Jurkat, Clone E6-1 (cell line): ENCODE data around the gene B4GALT4.
A peak's percentile ranks its signal among the peaks of the same experiment; 100 is the strongest.
"Not testable (repeated sequence)": the region's sequence is repeated elsewhere in the genome, so short reads cannot be mapped to it uniquely, and the experiment has no call there.

Source experiments
- DNase-seq: peaks from one replicate; pipeline ENCODE4 v3.0.0-alpha.2; 2011; ENCODE audit warnings: low read depth, low spot score
- H3K4me3 ChIP-seq: 2 replicates; pipeline ENCODE4 v1.5.1; 2011; ENCODE audit warnings: mild to moderate bottlenecking, low read length, control low read depth, moderate library complexity

The B4GALT4 gene

DNA sequence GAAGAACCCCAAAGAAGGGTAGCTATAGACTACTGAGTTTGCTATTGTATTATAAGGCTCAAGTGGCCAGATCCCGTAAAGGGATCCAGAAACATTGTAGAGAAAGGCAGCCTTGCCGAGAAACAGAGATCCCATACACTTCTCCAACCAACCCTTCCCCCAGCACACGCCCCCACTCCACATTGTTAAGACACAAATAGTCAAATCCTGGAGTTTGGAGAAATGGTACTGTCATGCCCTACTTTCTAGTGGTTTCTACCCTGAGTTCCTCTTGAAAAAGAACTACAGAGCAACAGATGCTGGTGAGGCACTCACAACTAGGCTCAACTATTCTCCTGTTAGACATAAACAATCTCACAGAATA is 33.2 kb downstream of the B4GALT4 start:
- no peak for DNase-seq
- no peak overlapping the region for H3K4me3 ChIP-seq

DNA sequence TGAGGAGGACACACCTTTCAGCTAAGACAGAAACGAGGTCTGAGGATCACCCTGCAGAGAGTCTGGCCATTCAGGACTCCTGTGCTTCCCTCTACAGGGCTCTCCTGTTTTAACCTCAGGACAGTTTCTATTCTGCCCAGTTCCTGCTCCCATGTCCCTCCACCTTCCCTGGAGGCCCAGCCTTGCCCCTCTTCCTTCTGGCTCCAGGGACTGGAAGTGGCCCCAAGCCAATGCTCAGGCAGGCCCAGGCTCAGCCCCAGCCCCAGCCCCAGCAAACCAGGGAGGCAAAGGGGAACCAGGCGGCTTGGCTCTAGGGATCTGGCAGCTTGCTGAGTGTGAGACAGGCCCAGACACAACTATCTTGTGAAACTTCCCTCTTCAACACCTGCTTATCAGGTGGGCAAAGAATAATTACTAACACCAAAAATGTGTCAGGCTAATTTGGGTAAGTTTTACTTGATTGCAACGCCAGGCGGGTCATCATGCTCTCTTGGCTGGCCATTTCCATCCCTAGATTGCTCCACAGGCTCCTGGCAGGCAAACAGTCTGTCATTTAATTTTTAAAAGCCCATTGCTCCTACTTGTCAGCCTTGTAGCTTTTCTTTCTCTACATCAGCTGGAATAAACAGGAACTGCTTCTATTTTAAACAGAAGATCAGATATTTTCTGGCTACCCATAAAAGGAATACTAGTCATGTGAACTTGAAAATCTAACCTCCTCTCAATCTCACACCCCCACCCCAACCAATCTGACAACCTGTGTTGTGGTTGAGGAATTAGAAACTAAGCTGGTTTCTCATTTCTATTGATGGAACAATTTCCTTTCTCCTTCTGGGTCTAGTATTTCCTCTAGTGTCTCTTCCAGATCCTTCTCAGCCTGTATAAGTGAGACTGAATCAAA is 33.8 kb downstream of the B4GALT4 start:
- H3K4me3 ChIP-seq, result no peak overlapping the region
- DNase-seq, result peak; percentile 27

DNA sequence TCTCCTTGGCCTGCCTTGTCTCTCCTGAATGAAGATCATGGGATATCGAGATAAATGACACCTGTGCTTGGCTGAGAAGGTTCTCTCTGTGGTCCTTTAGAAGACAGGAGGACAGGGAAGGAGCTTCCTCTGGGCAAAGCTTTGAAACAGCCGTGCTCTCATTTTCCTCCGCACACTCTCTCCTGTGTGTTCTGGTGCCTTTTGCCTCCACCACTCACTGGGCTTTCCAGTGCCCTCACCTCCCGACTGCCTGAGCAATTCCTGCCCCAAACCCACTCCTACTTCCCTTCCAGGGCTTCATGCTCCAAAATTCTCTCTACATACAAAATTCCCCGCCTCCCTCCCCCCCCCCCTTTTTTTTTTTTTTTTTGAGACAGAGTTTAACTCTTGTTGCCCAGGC is 35.0 kb downstream of the B4GALT4 start:
- H3K4me3 ChIP-seq, result no peak overlapping the region
- DNase-seq, result no peak

DNA sequence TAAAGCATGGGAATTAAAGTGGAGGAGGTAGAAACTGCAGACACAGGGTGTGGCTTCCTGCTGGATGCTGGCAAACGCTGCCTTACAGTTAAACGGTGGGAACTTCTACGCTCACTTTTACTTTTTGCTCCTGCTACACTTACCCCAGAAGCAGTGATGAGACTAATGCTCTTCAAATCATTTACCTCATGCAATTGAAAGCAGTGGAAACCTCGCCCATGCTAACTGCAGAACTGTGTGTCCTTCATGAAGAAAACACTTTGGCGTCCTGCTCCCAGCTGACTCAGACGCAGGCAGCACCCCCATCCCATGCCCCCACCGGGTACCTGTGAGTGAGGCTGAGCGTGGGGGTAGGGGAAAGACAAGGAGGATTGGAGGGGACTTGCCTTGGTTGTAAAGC is 35.5 kb downstream of the B4GALT4 start:
- DNase-seq, result no peak

DNA sequence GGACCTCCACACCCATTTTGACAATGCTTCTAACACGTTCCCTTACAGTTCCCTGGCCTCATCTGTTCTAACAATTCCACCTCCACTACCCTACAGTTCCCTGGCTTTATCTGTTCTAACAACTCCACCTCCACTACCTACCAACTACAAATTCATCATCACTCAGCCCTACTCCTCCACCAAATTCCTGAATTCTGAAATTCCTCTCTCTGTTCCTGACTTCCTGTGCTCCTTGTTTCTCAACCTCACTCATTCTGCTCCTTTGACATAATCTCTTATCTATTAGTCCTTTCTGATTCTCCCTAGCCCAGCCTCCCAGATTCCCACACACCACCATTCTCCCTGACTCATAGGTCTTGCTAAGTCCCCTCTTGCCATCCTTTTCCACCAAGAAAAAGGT is 44.8 kb downstream of the B4GALT4 start:
- no peak overlapping the region for H3K4me3 ChIP-seq

More for the DNA sequence above, 35.5 kb downstream of the B4GALT4 start:
- no peak overlapping the region for H3K4me3 ChIP-seq

DNA sequence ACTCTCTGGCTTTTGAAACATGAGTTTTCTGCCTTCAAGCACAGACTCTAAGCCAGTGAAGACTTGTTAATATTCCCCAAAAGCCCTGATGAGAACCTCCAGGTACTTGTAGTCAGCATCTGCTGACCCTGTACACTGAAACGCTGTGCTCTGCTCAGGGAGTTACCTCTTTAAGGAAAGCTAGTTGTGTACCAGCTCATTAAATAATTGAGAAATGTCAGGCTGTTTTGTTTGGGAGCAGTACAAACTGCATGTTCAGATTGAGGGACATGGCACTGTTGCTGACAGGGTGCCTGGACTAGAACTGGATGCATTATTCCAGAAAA is 45.6 kb downstream of the B4GALT4 start:
- no peak for DNase-seq

More for the DNA sequence above, 44.8 kb downstream of the B4GALT4 start:
- DNase-seq, result no peak

DNA sequence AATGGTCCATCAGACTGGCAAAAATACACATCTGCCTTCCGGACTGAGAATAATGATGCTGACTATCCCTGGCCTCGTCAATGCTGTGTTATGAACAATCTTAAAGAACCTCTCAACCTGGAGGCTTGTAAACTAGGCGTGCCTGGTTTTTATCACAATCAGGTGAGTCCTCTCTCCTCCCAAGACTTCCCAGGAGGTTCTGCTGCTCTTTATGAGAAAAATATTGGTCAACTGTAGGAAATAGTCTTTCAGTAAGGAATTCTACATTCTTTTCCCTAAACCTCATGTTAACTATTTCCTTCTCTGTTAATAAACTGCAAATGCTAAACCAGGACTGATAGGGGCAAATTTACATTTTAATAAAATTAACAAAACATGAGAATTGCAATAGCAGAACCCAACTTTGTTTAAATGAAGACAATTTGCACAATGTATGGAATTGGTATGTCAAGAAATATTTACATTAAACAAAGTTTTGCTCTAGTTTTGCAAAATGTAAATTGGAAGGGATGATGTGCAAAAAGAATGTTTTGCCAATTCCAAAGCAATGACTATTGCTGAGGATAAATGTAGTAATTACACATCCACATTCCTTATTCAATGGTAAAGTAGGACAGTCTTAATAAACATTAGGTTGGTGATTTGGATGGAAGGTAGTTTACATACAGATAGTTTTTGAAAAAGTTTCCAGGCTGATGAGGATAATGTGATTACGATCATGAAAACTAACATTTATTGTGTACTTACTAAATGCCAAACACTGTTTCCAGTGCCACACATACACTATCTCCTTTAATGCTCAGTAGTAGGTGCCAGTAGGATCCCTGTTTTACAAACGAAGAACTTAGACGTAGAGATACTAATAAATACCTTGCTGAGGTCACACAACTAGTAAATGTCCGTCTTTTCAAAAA is 46.2 kb downstream of the B4GALT4 start:
- DNase-seq, result no peak
- no peak overlapping the region for H3K4me3 ChIP-seq

More for the DNA sequence above, 45.6 kb downstream of the B4GALT4 start:
- no peak overlapping the region for H3K4me3 ChIP-seq

DNA sequence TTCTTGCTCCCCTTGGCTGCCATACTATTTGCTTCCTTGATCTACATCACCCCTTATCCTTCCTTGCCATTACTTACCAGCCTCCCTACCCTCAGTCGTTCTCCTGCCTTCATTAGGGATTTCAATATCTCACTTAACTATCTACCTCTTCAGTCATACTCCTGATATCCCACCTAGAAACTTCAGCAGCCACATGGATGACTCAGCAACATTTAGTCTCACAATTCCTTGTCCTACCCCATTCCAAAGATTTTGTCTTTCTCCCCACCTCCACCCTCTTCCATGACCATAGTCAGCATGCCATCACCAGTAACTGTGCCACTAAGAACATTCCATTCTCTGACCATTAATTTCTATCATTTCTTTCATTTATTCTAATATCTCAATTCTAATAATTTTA is 48.9 kb downstream of the B4GALT4 start:
- no peak for DNase-seq

DNA sequence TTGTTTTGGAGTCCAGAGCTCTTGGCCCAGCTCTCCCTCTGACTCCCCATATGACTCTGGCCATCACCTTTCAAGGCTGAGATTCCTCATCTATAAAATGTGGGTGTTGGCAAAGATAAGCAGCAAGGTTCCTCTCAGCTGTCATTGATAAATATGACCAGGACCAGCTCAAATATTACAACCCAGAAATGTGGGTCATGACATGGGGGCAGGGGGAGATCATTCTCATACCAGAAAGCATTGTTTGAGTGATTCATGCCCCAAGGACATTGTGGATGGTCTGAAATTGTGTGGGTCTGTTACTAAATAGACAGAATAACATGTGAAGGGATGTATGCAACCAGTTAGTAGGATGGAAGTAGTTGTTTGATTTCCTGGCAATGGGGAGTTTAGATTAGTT is 53.4 kb downstream of the B4GALT4 start:
- no peak overlapping the region for H3K4me3 ChIP-seq
- no peak for DNase-seq

More for the DNA sequence above, 48.9 kb downstream of the B4GALT4 start:
- no peak overlapping the region for H3K4me3 ChIP-seq

DNA sequence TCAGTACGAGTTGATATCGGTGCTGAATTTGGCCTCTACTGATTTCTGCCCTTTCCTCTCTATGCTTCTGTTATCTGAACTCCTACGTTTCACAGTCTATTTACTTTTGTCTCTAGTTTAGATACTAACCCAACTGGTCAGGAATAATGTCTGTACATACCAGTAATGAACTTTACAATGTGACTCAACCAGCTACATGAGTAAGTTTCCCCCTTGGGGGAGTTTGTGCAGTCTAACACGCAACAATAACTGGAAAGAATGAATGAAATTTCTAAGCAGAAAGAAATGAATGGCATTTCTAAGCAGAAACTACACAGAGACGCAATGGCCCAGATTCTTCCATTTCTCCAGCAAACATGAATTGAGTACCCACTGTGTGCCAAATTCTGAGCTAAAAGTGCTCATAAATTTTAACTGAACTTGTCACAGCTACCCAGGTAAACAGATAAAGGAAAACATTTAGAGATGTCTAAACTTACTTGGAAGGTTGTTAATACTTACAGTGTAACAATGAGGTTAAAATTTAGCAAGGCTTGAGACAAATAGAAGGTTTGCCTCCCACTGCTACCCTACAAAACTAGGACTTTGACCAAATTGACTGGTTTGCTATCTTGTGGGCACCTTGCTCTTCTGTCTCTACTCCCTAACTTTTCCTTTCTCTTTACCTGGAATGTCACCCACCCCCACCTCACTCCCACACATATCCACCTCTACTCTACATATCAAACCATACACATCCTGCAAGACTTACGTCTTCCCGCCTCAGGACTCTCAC is 55.7 kb downstream of the B4GALT4 start:
- no peak for DNase-seq
- no peak overlapping the region for H3K4me3 ChIP-seq

DNA sequence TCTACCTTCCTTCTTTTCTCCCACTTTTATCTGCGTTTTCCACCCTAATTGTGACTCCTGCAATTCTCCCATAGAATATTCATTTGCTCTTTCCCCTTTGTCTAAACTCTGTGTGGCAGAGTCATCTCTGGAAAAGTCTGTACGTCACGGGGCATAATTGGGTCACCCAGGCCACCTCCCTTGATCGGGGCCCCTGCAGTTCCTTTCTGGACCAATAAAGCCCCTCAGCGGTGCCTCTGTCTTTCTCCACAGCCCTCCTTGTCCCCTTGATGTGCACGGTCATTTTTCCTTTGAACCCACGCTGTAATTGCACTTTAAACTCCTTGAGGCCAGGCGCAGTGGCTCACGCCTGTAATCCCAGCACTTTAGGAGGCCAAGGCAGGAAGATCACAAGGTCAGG is 56.6 kb downstream of the B4GALT4 start:
- no peak overlapping the region for H3K4me3 ChIP-seq
- DNase-seq, result no peak

DNA sequence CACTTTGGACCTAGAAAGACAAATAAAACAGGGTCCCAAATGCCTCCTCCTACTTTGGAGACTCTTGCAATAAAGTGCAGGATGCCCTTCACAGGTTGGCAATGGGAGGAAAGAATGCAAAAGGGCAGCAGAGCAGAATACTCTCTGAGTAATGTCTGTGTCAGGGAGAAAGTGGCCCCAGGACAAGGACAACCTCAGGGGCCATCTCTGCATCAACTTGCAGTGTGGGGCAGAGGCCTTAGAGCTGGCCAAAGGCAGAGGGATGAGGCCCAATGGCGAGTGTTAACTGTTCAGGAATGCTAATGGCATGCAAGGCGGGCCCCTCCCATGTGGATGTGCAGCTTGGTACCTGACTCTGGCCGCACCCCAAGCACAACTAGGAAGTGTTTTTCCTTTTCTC is 58.9 kb downstream of the B4GALT4 start:
- no peak for DNase-seq
- no peak overlapping the region for H3K4me3 ChIP-seq

DNA sequence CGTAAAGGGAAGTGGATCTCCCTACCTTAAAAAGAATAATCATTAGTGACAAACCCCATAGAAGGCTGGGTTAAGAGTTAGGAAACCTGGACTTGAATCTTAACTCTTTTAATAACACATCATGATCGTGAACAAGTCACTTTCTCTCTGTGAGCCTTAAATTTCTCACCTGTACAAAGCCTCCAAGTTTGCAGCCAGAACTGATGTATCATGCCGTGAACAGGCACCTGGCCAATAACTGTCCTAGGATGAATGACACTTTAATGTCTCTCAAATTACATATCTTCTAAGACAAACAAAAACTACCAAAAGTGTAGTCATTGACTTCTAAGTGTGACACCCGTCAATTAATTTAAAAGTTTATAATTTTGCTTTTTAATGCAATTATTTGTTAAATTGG is 63.4 kb downstream of the B4GALT4 start:
- H3K4me3 ChIP-seq, result no peak overlapping the region
- DNase-seq, result no peak

DNA sequence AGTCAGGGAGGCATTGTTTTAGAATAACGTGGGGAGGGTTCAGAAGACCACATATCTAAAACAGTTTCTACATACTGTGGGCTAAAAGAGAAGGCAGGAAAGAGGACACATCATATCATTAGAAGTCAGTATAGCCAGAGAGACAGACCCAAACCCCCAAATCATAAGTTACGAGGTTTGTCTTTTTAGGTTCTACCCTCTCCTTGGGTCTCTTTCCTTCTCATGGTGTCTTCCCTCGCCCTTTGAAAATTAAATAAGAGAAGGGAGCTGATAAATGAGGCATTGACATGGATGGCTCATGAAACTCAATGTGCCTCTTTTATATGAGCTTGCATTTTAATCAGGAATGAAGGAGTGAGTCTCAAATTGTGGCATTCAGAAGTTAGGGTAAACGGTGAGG is 63.9 kb downstream of the B4GALT4 start:
- no peak overlapping the region for H3K4me3 ChIP-seq
- DNase-seq, result no peak

DNA sequence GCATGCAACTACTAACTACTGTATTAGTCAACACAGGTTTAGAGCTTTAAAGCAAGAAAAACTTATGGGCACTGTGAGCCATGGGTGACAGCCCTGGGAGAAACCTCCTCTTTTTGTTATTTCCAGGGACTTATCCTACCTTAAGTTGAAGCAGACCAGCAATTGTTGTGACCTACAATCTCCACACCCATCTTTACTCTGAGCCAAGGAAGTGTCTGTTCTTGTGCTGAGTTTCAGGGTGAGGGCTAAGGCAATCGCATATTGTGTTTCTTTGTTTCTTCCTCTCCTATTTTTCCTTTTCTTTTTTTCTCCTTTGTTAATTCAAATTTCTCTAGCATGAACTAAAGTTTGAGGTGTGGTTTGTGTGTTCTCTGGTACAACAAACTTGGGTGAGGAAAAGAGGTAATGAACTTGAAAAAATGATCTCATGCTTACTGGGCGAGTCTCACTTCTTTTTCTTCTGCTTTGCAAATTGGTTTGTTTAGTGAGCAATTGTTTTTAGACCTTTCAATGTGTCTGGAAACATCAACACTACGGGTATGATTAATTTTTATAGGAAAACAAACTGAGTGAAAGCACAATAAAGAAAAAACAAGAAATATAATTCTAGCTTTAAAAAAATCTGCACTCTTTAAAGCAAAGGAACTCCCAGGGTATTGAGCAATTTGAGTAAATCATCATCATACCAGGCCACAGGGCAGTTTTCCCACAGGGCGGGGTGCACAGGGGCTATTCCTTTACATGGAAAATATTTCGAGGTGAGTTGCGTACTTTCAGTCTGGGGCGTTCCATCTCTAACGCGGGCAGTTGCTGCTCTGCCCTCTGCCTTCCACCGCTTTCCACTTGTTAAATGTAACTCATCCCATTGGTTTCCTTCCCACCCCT is 64.6 kb downstream of the B4GALT4 start:
- no peak for DNase-seq
- no peak overlapping the region for H3K4me3 ChIP-seq

DNA sequence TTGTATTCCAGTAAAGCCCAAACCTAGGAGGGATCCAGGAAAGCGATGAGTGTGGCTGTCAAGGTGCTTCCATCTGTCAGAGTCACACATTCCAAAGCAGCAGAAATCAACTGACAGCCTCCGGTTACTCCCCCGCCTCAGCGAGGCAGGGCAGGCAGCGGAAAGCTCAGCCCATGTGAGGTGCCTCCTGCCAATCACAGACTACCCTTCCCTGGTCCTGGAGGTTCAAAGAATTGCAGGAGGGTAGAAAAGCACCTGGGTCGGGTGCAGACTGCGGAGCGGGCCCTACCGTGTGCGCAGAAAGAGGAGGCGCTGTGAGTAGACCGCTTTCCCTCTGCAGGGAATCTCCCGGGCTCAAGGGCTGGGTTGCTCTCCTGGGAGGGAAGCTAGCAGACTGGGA is 67.4 kb downstream of the B4GALT4 start, which contains the start of gene UPK1B:
Gene UPK1B (plus strand): TSS at position 274 of the 400 bp plus-strand sequence. CDS start 13,144 bp downstream, outside the sequence.
- no peak within 1 kb of the TSS for H3K4me3 ChIP-seq
- no peak for DNase-seq

DNA sequence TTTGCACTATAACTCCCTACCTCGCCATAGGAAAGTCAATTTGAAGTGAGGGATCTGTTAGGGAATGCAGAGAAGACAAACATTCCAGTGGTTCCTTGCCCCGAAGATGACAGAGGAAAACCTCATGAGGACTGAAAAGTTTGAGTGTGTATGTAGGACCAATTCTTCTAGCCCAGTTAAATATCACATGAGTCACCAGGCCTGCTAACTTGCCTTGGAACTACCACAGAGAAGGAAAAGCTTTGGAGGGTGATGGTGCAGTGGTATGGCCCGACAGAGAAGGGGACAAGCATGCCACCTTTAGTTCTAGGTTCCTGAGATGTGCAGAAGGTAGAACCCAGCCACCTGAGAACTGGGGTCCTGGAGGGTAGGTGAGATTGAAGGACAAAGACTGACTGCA is 69.9 kb downstream of the B4GALT4 start:
- no peak for DNase-seq
- no peak overlapping the region for H3K4me3 ChIP-seq

DNA sequence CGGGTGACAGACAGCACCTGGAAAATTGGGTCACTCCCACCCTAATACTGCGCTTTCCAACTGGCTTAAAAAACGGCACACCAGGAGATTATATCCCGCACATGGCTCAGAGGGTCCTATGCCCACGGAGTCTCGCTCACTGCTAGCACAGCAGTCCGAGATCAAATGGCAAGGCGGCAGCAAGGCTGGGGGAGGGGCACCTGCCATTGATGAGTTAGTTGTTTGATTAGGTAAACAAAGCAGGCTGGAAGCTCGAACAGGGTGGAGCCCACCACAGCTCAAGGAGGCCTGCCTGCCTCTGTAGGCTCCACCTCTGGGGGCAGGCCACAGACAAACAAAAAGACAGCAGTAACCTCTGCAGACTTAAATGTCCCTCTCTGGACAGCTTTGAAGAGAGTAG is 75.9 kb downstream of the B4GALT4 start:
- not testable (repeated sequence) for DNase-seq, H3K4me3 ChIP-seq
